NOMO-1 treated with dmso at 0.1 percent for 144 hours (cell line): ENCODE measurements around the gene SLC13A3.

Experiments used
- DNase-seq: peaks from one replicate; lab custom pipeline; 2025; ENCODE audit not compliant: unreplicated experiment; lab: John Stamatoyannopoulos, UW

The SLC13A3 gene, protein sequence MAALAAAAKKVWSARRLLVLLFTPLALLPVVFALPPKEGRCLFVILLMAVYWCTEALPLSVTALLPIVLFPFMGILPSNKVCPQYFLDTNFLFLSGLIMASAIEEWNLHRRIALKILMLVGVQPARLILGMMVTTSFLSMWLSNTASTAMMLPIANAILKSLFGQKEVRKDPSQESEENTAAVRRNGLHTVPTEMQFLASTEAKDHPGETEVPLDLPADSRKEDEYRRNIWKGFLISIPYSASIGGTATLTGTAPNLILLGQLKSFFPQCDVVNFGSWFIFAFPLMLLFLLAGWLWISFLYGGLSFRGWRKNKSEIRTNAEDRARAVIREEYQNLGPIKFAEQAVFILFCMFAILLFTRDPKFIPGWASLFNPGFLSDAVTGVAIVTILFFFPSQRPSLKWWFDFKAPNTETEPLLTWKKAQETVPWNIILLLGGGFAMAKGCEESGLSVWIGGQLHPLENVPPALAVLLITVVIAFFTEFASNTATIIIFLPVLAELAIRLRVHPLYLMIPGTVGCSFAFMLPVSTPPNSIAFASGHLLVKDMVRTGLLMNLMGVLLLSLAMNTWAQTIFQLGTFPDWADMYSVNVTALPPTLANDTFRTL

GRCh38 chr20:46651091-46651962 lies at the start of gene SLC13A3:
Gene SLC13A3 (minus strand): TSS chr20:46651459. CDS start chr20:46651421, 38 bp downstream.
- DNase-seq = no peak

DNA sequence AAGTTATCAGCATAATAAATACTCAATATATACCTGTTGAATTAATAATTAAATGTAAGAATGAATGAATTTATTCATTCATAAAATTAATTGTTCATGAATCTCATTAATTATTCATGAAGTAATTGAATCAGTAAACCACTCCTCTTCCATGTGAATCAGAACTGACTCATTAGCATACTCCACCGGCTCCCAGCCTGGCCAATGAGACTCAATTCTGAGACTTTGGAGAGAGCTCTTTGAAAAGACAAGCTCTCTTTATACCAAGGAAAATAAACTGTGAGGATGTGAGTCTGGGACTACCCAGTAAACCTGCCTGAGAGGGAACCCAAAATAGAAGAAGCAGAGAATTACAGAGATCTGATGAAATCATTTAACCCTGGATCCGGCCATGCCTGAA lies 49.8 kb upstream of the SLC13A3 start:
- no peak for DNase-seq

DNA sequence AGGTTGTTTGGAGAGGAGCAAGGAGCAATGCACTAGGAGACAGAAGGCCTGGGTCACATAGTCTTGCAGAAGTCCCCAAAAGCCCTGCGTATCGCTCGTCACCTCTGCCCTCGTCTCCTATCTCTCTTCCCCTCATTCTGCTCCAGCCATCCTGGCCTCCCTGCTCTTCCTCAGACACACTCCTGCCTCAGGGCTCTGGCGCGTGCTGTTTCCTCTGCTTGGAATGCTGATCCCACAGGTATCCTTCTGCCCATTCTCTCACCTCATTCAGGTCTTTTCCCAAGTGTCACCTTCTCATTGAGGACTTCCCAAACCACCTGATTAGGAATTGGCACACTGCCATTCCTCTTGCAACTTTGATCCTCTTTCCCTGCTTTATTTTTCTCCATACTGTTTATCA lies 49.2 kb upstream of the SLC13A3 start:
- no peak for DNase-seq

DNA sequence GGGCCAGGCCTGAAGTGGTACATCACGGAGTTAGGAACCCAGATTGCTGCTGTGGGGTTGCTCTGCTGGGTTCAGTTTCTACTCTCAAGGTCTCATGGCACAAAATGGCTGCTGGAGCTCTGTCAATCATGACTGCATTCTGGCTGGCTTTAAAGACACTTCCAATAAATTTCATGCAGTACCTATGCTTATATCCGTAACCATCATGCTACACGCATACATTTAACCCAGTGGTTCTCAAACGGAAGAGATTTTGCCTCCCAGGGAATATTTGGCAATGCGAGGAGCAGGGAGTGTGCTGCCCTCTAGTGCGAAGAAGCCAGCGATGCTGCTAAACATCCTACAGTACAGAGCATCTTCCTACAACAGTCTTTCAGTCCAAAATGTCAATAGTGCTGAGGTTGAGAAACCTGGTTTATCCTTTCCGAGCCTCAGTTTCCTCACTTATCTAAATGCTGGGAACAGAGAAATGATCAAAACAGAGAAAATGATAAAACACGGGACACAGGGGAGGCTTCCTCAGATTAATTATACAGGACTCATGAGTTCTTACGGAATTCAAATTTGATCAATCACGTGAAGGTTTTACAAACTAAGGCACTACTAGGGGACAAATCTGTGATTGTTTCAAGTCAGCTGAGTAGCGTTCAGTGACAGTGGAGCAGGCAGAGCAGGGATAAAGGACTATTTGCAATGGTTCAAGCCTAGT lies 48.5 kb upstream of the SLC13A3 start:
- peak; percentile 50 for DNase-seq

GRCh38 chr20:46698788-46699187 lies 47.5 kb upstream of the SLC13A3 start:
- DNase-seq = no peak

GRCh38 chr20:46696791-46697279 lies 45.6 kb upstream of the SLC13A3 start:
- DNase-seq = no peak

GRCh38 chr20:46695892-46696291 lies 44.6 kb upstream of the SLC13A3 start:
- DNase-seq = peak; percentile 52

- peak; percentile 84 for DNase-seq
Measured at GRCh38 chr20:46694484-46694883, 43.2 kb upstream of the SLC13A3 start.

- no peak for DNase-seq
Measured at GRCh38 chr20:46691196-46691595, 39.9 kb upstream of the SLC13A3 start.

DNA sequence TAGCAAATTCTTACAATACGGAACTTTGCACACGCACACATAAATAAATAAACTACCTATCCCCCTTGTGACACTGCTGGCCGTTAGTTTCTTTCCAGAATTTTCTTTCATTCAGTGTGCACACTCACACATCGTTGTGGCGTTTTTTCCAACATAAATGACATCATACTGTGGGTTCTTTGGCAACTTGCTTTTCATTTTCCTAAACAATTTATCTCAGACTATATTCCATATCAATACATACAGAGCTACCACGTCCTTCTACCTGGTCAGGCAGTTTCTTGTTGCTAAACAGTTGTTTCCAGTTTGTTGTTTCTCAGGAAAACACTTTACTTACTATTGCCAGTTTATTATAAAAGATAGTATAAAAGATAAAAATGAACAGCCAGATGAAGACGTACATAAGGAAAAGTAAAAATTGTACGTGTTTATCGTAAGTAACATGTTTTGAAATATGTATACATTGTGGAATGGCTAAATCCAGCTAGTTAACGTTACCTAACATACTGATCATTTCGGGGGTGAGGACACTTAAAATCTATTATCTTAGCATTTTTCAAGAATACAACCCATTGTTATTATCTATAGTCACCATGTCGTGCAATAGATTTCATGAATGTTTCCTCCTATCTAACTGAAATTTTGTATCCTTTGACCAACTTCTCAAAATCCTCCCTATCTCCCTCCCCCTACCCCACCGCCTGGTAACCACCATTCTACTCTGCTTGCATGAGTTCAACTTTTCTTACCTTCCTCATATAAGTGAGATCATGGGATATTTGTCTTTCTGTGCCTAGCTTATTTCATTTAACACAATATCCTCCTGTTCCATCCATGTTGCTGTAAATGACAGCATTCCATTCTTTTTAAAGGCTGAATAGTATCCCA lies 39.2 kb upstream of the SLC13A3 start:
- DNase-seq = peak; percentile 35

- no peak for DNase-seq
Measured at GRCh38 chr20:46689754-46690085, 38.5 kb upstream of the SLC13A3 start.

- DNase-seq = peak; percentile 100
Measured at GRCh38 chr20:46689082-46689753, 38.0 kb upstream of the SLC13A3 start, which contains the start of gene TP53RK. Gene TP53RK (minus strand): TSS chr20:46689444. CDS start chr20:46689414, 30 bp downstream.

GRCh38 chr20:46688151-46689081 lies 37.2 kb upstream of the SLC13A3 start:
- no peak for DNase-seq

DNA sequence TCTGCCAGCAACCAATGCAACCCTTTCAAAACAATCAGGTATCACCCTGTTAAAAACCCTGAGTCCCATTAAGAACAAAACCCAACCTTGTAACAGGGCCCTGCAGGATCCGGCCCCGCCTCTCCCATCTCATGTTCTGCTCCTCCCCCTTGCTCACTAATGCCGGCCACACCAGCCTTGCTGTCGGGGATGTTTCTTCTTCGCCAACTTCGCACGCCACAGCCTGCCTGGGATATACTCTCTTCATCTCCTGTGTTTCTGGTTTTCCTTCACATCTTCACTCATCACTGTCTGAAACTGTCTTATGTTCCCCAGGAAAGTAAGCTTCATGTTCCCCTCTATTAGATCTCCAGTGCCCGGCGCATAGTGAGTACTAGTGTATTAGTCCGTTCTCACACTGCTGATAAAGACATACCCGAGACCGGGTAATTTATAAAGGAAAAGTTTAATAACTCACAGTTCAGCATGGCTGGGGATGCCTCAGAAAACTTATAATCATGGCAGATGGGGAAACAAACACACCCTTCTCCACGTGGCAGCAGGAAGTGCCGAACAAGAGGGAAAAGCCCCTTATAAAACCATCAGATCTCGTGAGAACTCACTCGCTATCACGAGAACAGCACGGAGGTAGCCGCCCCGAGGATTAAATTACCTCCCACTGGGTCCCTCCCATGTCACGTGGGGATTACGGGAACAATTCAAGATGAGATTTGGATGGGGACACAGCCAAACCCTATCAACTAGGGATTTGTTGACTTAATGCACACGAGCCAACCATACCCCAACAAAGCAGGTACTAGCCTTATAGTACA lies 32.9 kb upstream of the SLC13A3 start:
- DNase-seq = no peak

DNA sequence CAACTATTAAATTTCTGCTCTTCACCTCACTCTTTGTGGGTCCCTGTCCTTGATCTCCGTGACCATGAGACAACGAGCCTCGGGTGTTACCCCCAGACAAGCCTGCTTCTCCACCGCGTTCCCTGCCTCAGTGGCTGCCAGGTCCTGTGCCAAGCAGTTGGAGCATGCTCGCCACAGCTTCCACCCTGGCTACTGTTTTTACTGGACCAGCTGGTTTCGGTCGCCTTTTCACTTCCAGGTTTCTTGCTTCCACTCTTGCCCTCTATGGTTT lies 32.3 kb upstream of the SLC13A3 start:
- DNase-seq = no peak

GRCh38 chr20:46683011-46683667 lies 31.9 kb upstream of the SLC13A3 start:
- no peak for DNase-seq
